ENCODE measurements around the gene NFXL1. TPM values are rescaled to one million over a fixed set of nuclear protein-coding genes. Genes with fewer than 3 reads are reported as not detected.
"Not testable (repeated sequence)": the region's sequence is repeated elsewhere in the genome, so short reads cannot be mapped to it uniquely, and the experiment has no call there.

Gene NFXL1
- total and polyA plus RNA-seq, 10 of the 15 experiments (the other 5 are each of a cell fraction or from before 2014, with no cell fraction given) = 8.1 to 16.5 (median 13.1) TPM

- SMC1A ChIA-PET (ENCODE audit: uncharacterized antibody, unreplicated experiment); H3K4me3 ChIP-seq; H2AFZ ChIP-seq (ENCODE audit: control insufficient read depth, low read depth, low read length); H3K9me3 ChIP-seq (replicated peaks; ENCODE audit: control insufficient read depth, insufficient read depth, low read length); ATAC-seq; in situ Hi-C loops (cut with MboI); H4K20me1 ChIP-seq (ENCODE audit: control insufficient read depth, insufficient read depth); H3K27ac ChIP-seq (ENCODE audit: control insufficient read depth, insufficient read depth); POLR2A ChIA-PET; H3K4me1 ChIP-seq (ENCODE audit: control insufficient read depth, insufficient read depth, low read length); H3K9ac ChIP-seq (ENCODE audit: control insufficient read depth, insufficient read depth, low read length); H3K4me2 ChIP-seq (ENCODE audit: control insufficient read depth, insufficient read depth); H3K27me3 ChIP-seq (replicated peaks in 1 of 2; ENCODE audit: control insufficient read depth in 2 of 2, insufficient read depth in 2 of 2, low read length in 1 of 2); H3K36me3 ChIP-seq (ENCODE audit: control insufficient read depth in 2 of 2, insufficient read depth in 2 of 2, low read length in 1 of 2); intact Hi-C loops (cut with micrococcal nuclease; ENCODE audit: unreplicated experiment); H3K79me2 ChIP-seq (ENCODE audit: control insufficient read depth, insufficient read depth, low read length); BruUV-seq (replicated peaks); DNase-seq (ENCODE audit: low read depth, low spot score); FAIRE-seq: not testable (repeated sequence)
- WGBS (ENCODE audit: insufficient coverage, insufficient replicate concordance, low lambda C conversion rate, missing lambda C conversion rate) = 0% methylated on average over 8 of the region's 8 CpGs
- RAD21 ChIA-PET (ENCODE audit: unreplicated experiment) = interaction anchor here (1.3 kb wide), 1 partner anchor 207 kb away, joined by 3 read pairs; no protein-coding TSS in a partner anchor
- CTCF ChIA-PET = interaction anchor here (0.6 to 2.3 kb wide), 4 partner anchors 10 to 281 kb away, joined by 3 to 10 read pairs (median 4); no protein-coding TSS in a partner anchor
- TF ChIP-seq BHLHE40 (IDR thresholded peaks at IDR 0.05; ENCODE audit: borderline replicate concordance in 1 of 2, low read depth in 2 of 2, low read length in 1 of 2) = peak; percentile 41 to 63; a peak in 2 of 4 replicates
- peak; percentile 18; the same call in 1 of the 2 replicates for TF ChIP-seq SPI1 (IDR thresholded peaks at IDR 0.05; ENCODE audit: borderline replicate concordance, insufficient read depth, low read depth, low read length)
Measured at GRCh38 chr4:47923261-47923608, 8.9 kb upstream of the NFXL1 start.

- ATAC-seq; BruUV-seq (replicated peaks); H3K9me3 ChIP-seq (replicated peaks; ENCODE audit: control insufficient read depth, insufficient read depth, low read length); H2AFZ ChIP-seq (ENCODE audit: control insufficient read depth, low read depth, low read length); POLR2A ChIA-PET; H3K27ac ChIP-seq (ENCODE audit: control insufficient read depth, insufficient read depth); in situ Hi-C loops (cut with MboI); SMC1A ChIA-PET (ENCODE audit: uncharacterized antibody, unreplicated experiment); H4K20me1 ChIP-seq (ENCODE audit: control insufficient read depth, insufficient read depth); DNase-seq (ENCODE audit: low read depth, low spot score); H3K36me3 ChIP-seq (ENCODE audit: control insufficient read depth in 2 of 2, insufficient read depth in 2 of 2, low read length in 1 of 2); H3K9ac ChIP-seq (ENCODE audit: control insufficient read depth, insufficient read depth, low read length); FAIRE-seq; intact Hi-C loops (cut with micrococcal nuclease; ENCODE audit: unreplicated experiment); H3K79me2 ChIP-seq (ENCODE audit: control insufficient read depth, insufficient read depth, low read length); H3K4me1 ChIP-seq (ENCODE audit: control insufficient read depth, insufficient read depth, low read length); H3K4me3 ChIP-seq; H3K4me2 ChIP-seq (ENCODE audit: control insufficient read depth, insufficient read depth); H3K27me3 ChIP-seq (replicated peaks in 1 of 2; ENCODE audit: control insufficient read depth in 2 of 2, insufficient read depth in 2 of 2, low read length in 1 of 2): not testable (repeated sequence)
- 48% methylated on average over 17 of the region's 17 CpGs for WGBS (ENCODE audit: insufficient coverage, insufficient replicate concordance, low lambda C conversion rate, missing lambda C conversion rate)
- ChIA-PET CTCF (interaction anchor here (0.7 to 2.3 kb wide), 2 partner anchors 11 to 282 kb away, joined by 3 to 10 read pairs; no protein-coding TSS in a partner anchor), RAD21 (ENCODE audit: unreplicated experiment) (interaction anchor here (1.3 kb wide), 1 partner anchor 207 kb away, joined by 3 read pairs; no protein-coding TSS in a partner anchor)
Measured at GRCh38 chr4:47922436-47923260, 8.3 kb upstream of the NFXL1 start.

- H4K20me1 ChIP-seq (ENCODE audit: control insufficient read depth, insufficient read depth); POLR2A ChIA-PET; DNase-seq (ENCODE audit: low read depth, low spot score); H3K36me3 ChIP-seq (ENCODE audit: control insufficient read depth in 2 of 2, insufficient read depth in 2 of 2, low read length in 1 of 2); ATAC-seq; H2AFZ ChIP-seq (ENCODE audit: control insufficient read depth, low read depth, low read length); H3K4me3 ChIP-seq; FAIRE-seq; H3K4me1 ChIP-seq (ENCODE audit: control insufficient read depth, insufficient read depth, low read length); BruUV-seq (replicated peaks); RAD21 ChIA-PET (ENCODE audit: unreplicated experiment); H3K4me2 ChIP-seq (ENCODE audit: control insufficient read depth, insufficient read depth); H3K9ac ChIP-seq (ENCODE audit: control insufficient read depth, insufficient read depth, low read length); H3K9me3 ChIP-seq (replicated peaks; ENCODE audit: control insufficient read depth, insufficient read depth, low read length); H3K27ac ChIP-seq (ENCODE audit: control insufficient read depth, insufficient read depth); H3K27me3 ChIP-seq (replicated peaks in 1 of 2; ENCODE audit: control insufficient read depth in 2 of 2, insufficient read depth in 2 of 2, low read length in 1 of 2); in situ Hi-C loops (cut with MboI): not testable (repeated sequence)
- SMC1A ChIA-PET (ENCODE audit: uncharacterized antibody, unreplicated experiment) = interaction anchor here (1.3 to 1.5 kb wide), 2 partner anchors 16 to 77 kb away, joined by 4 to 5 read pairs; no protein-coding TSS in a partner anchor
- 100% methylated on average over 1 of the region's 1 CpG for WGBS (ENCODE audit: insufficient coverage, insufficient replicate concordance, low lambda C conversion rate, missing lambda C conversion rate)
- intact Hi-C loops (cut with micrococcal nuclease; ENCODE audit: unreplicated experiment) = loop anchor here (10.0 kb wide), 1 partner anchor 422 kb away; no protein-coding TSS in a partner anchor
- peaks cover 13% of the 10 kb centered on the region for H3K79me2 ChIP-seq (ENCODE audit: control insufficient read depth, insufficient read depth, low read length)
- CTCF ChIA-PET = interaction anchor here (0.6 to 1.2 kb wide), 4 partner anchors 8 to 214 kb away, joined by 3 to 5 read pairs (median 4); no protein-coding TSS in a partner anchor
Measured at GRCh38 chr4:47917163-47917562, 2.8 kb upstream of the NFXL1 start.
